HepG2 (cell line): ENCODE data around the gene MBD4. TPM values are rescaled to one million over a fixed set of nuclear protein-coding genes. Genes with fewer than 3 reads are reported as not detected.
A peak's percentile ranks its signal among the peaks of the same experiment; 100 is the strongest.

Experiments used
- ATAC-seq: fragments of 200-7000 bp; cut with Tn5 transposase; 3 replicates; pipeline ENCODE4 v1.9.1; 2020; ENCODE audit warnings: mild to moderate bottlenecking, moderate library complexity
- BruUV-seq: library from RNA; stranded (reverse); fragments of 400-500 nt; replicated peaks from 2 replicates; lab custom pipeline; 2021; lab: Mats Ljungman, UMichigan
- CTCF ChIA-PET: fragments of 300-600 bp; formaldehyde crosslinking; extraction: SDS; loops from one replicate; lab custom pipeline; 2021; ENCODE audit warnings: low total read pairs, inconsistent platforms, low intra/inter-chr PET ratio; lab: Yijun Ruan, JAX
- POLR2A ChIA-PET: fragments of 350-600 bp; sonication (Branson Sonifier 250); formaldehyde crosslinking; loops from one replicate; lab custom pipeline; 2020; ENCODE audit warnings: antibody characterized with exemption, inconsistent platforms; lab: Yijun Ruan, JAX
- DNase-seq: peaks from one replicate; pipeline ENCODE4 v3.0.0-alpha.2; 2015; ENCODE audit warnings: low spot score
- FAIRE-seq: peaks from 3 replicates; lab custom pipeline; 2011; peaks lifted over from hg19 to GRCh38; lab: Jason Lieb, UNC
- H2AFZ ChIP-seq: one replicate; pipeline ENCODE4 v1.6.1; 2011; ENCODE audit warnings: low read length, inconsistent platforms
- H3K27ac ChIP-seq: fragments of 300-600 bp; 3 replicates; pipeline ENCODE4 v1.8.0; 2011; ENCODE audit warnings: mixed run types, mild to moderate bottlenecking, mixed read lengths, low read length, inconsistent platforms; ENCODE audit not compliant: insufficient read depth; ENCODE audit errors: extremely low read length
- H3K27me3 ChIP-seq, 2 experiments: fragments of 200-600 bp in 1 of 2; 2 replicates in 1 of 2; 3 replicates in 1 of 2; pipeline versions ENCODE4 v1.6.0 to v1.8.0; 2011; ENCODE audit warnings: low read length in 2 of 2, mild to moderate bottlenecking in 2 of 2, moderate library complexity in 2 of 2, inconsistent platforms in 1 of 2; ENCODE audit not compliant: insufficient read depth in 2 of 2, control insufficient read depth in 1 of 2
- H3K36me3 ChIP-seq, 2 experiments: fragments of 200-600 bp in 1 of 2; replicated peaks in 1 of 2; 2 replicates in 1 of 2; 3 replicates in 1 of 2; pipeline versions ENCODE4 v1.5.1 to v1.8.0; 2011; ENCODE audit warnings: low read length in 2 of 2, inconsistent platforms in 1 of 2; ENCODE audit not compliant: insufficient read depth in 2 of 2, control insufficient read depth in 1 of 2
- H3K4me1 ChIP-seq: 2 replicates; pipeline ENCODE4 v1.5.1; 2012; ENCODE audit warnings: low read length, inconsistent platforms; ENCODE audit not compliant: insufficient read depth
- H3K4me2 ChIP-seq: 2 replicates; pipeline ENCODE4 v1.6.0; 2011; ENCODE audit warnings: low read depth, low read length, inconsistent platforms
- H3K4me3 ChIP-seq, 3 experiments: fragments of 200-600 bp in 1 of 3; sonication (generic), shearing (Covaris generic) in 1 of 3; replicated peaks in 1 of 3; 2 replicates each; pipeline ENCODE4 v1.5.1; 2011 to 2016; ENCODE audit warnings: low read length in 3 of 3, inconsistent platforms in 2 of 3, low read depth in 2 of 3, mild to moderate bottlenecking in 2 of 3, control low read depth in 1 of 3, mixed read lengths in 1 of 3; ENCODE audit not compliant: insufficient read depth in 1 of 3
- H3K79me2 ChIP-seq: one replicate; pipeline ENCODE4 v1.6.1; 2011; ENCODE audit warnings: low read length, inconsistent platforms; ENCODE audit not compliant: insufficient read depth
- H3K9ac ChIP-seq: 2 replicates; pipeline ENCODE4 v1.6.0; 2011; ENCODE audit warnings: mild to moderate bottlenecking, low read depth, low read length, inconsistent platforms; ENCODE audit not compliant: insufficient read depth
- H3K9me3 ChIP-seq: 2 replicates; pipeline ENCODE4 v1.5.1; 2012; ENCODE audit warnings: mild to moderate bottlenecking, low read length
- H4K20me1 ChIP-seq: 2 replicates; pipeline ENCODE4 v1.6.0; 2011; ENCODE audit warnings: inconsistent platforms, mild to moderate bottlenecking, low read length, moderate library complexity; ENCODE audit not compliant: insufficient read depth
- CENPT ChIP-seq: sonication (generic); formaldehyde crosslinking; IDR thresholded peaks from 2 replicates; pipeline ENCODE4 v1.8.0; 2022; ENCODE audit warnings: low read depth, mild to moderate bottlenecking, moderate library complexity, missing genetic modification reagents
- HINFP ChIP-seq: sonication (generic); formaldehyde crosslinking; IDR thresholded peaks from 2 replicates; pipeline ENCODE4 v1.4.0; 2020; ENCODE audit warnings: low read depth, mild to moderate bottlenecking, missing genetic modification reagents
- HNF4A ChIP-seq: sonication (generic); formaldehyde crosslinking; IDR thresholded peaks from 2 replicates; pipeline ENCODE4 v1.4.0; 2020; ENCODE audit warnings: missing genetic modification reagents
- MIXL1 ChIP-seq: IDR thresholded peaks from 2 replicates; pipeline ENCODE4 v1.6.1; 2016
- ONECUT2 ChIP-seq: sonication (generic); formaldehyde crosslinking; IDR thresholded peaks from 2 replicates; pipeline ENCODE4 v1.4.0; 2020; ENCODE audit warnings: missing genetic modification reagents
- RARA ChIP-seq: IDR thresholded peaks from 2 replicates; pipeline ENCODE4 v1.6.1; 2016; ENCODE audit warnings: missing genetic modification reagents, missing compliant biosample characterization
- RBFOX2 ChIP-seq: fragments of 200-400 bp; formaldehyde crosslinking; IDR thresholded peaks from 2 replicates; pipeline ENCODE4 v1.6.1; 2017; ENCODE audit warnings: low read depth, mild to moderate bottlenecking, low read length
- RFXANK ChIP-seq: IDR thresholded peaks from 2 replicates; pipeline ENCODE4 v1.6.1; 2016
- SOX6 ChIP-seq, 2 experiments: fragments of 450-650 bp in 1 of 2; sonication (generic) in 1 of 2; formaldehyde crosslinking in 1 of 2; IDR thresholded peaks; 2 replicates each; pipeline versions ENCODE4 v1.4.0 to v1.6.1; 2017 to 2020; ENCODE audit warnings: antibody characterized with exemption in 1 of 2, mild to moderate bottlenecking in 1 of 2, missing genetic modification reagents in 1 of 2
- TOPORS ChIP-seq: sonication (generic); formaldehyde crosslinking; IDR thresholded peaks from 2 replicates; pipeline ENCODE4 v1.8.0; 2023; ENCODE audit warnings: mild to moderate bottlenecking, missing genetic modification reagents
- WIZ ChIP-seq: sonication (generic); formaldehyde crosslinking; IDR thresholded peaks from 2 replicates; pipeline ENCODE4 v1.5.1; 2020; ENCODE audit warnings: mild to moderate bottlenecking, missing genetic modification reagents
- ZNF383 ChIP-seq: sonication (generic); formaldehyde crosslinking; IDR thresholded peaks from 2 replicates; pipeline ENCODE4 v1.4.0; 2020; ENCODE audit warnings: missing genetic modification reagents, mild to moderate bottlenecking, borderline replicate concordance
- ZNF639 ChIP-seq: conservative IDR thresholded peaks from 2 replicates; pipeline ENCODE4 v1.6.1; 2018; ENCODE audit warnings: missing genetic modification reagents
- ZNF713 ChIP-seq: sonication (generic); formaldehyde crosslinking; IDR thresholded peaks from 2 replicates; pipeline ENCODE4 v1.4.0; 2020; ENCODE audit warnings: mild to moderate bottlenecking, missing genetic modification reagents
- ZNF746 ChIP-seq: sonication (generic); formaldehyde crosslinking; IDR thresholded peaks from 2 replicates; pipeline ENCODE4 v1.8.0; 2022; ENCODE audit warnings: mild to moderate bottlenecking, missing genetic modification reagents
- ZNF747 ChIP-seq: sonication (generic); formaldehyde crosslinking; IDR thresholded peaks from 2 replicates; pipeline ENCODE4 v1.8.1; 2023; ENCODE audit warnings: missing genetic modification reagents, mild to moderate bottlenecking, borderline replicate concordance
- WGBS: methylation state at CpG from one replicate; pipeline ENCODE4 v1.1.6; 2017; ENCODE audit warnings: low lambda C conversion rate; 5-methylcytosine and 5-hydroxymethylcytosine counted together
- in situ Hi-C: cut with HindIII; loops from 2 replicates; pipeline ENCODE4 v1.10.0; 2017; ENCODE audit warnings: low pct_unique_long_range_greater_than_20kb; ENCODE audit not compliant: extremely low pct_ligation_motif_present
- intact Hi-C: fragments of 100-400 bp; cut with micrococcal nuclease; formaldehyde crosslinking; loops from one replicate; pipeline ENCODE4 v1.10.0; 2022; ENCODE audit not compliant: unreplicated experiment
- polyA plus RNA-seq, 8 experiments: library from polyadenylated mRNA; depleted of rRNA in 3 of 8; stranded (reverse) in 7 of 8; unstranded in 1 of 8; fragments of >200 nt; fragmentation: Illumina TruSeq in 4 of 8; extraction: Trizol in 4 of 8; gene quantifications; 2 replicates each; pipeline versions ENCODE4 v1.2.1 to v1.2.3, GENCODE V29; 2011 to 2016; ENCODE audit warnings: low read depth in 4 of 8, missing spikeins in 1 of 8, mixed read lengths in 1 of 8; ENCODE audit not compliant: insufficient read depth in 1 of 8
- total RNA-seq, 5 experiments: library from RNA; depleted of rRNA; stranded (reverse); fragments of >200 nt; fragmentation: Illumina TruSeq; extraction: Trizol; gene quantifications; 2 replicates each; pipeline ENCODE4 v1.2.3, GENCODE V29; 2016; ENCODE audit warnings: low read depth in 1 of 5

The MBD4 gene
- total and polyA plus RNA-seq, 2 of the 13 experiments (the other 11 are each of a cell fraction or from before 2014, with no cell fraction given) = 14.9 to 25.3 TPM

- in situ Hi-C loops (no loop called here), intact Hi-C loops (no loop called here)
- Histone ChIP-seq H3K4me3 (no peak overlapping the region), H2AFZ (no peak overlapping the region), H4K20me1 (no peaks in the 10 kb centered on the region), H3K79me2 (no peaks in the 10 kb centered on the region), H3K9ac (no peak overlapping the region)
- CTCF ChIA-PET = no interaction called here
- peak; percentile 48 for DNase-seq
- ATAC-seq = peak; percentile 62
- POLR2A ChIA-PET = no interaction called here
- TF ChIP-seq ONECUT2 (CRISPR knock-in tag) (peak; percentile 43; the same call in 1 of the 2 replicates), ZNF383 (CRISPR knock-in tag) (no peak), SOX6 (IDR thresholded peaks at IDR 0.05) (no peak), SOX6 (CRISPR knock-in tag; IDR thresholded peaks at IDR 0.05) (0 out of 2 replicates have a peak, but pooled peaks have one; percentile 28), HNF4A (CRISPR knock-in tag) (0 out of 2 replicates have a peak, but pooled peaks have one; percentile 11), RARA (peak; percentile 63)
- TF ChIP-seq, all 625 proteins: peak for 4
- no TSS peak for BruUV-seq
- peak; percentile 80 for FAIRE-seq
- Histone ChIP-seq H3K27ac (no peak overlapping the region), H3K36me3 (peaks cover 9 to 15% of the 10 kb centered on the region in 2 experiments), H3K27me3 (no peaks in the 10 kb centered on the region), H3K9me3 (no peaks in the 10 kb centered on the region), H3K4me1 (peaks cover 23% of the 10 kb centered on the region), H3K4me2 (no peak overlapping the region)
- 46% methylated on average over 4 of the region's 4 CpGs for WGBS
Measured at GRCh38 chr3:129473067-129473768, 33.5 kb upstream of the MBD4 start.

- Histone ChIP-seq H3K9ac (no peak overlapping the region), H4K20me1 (no peaks in the 10 kb centered on the region), H3K79me2 (no peaks in the 10 kb centered on the region), H3K4me1 (peaks cover 34% of the 10 kb centered on the region), H2AFZ (no peak overlapping the region), H3K36me3 (peaks cover 1 to 2% of the 10 kb centered on the region in 2 experiments; a peak in 1 of 5 replicates), H3K27me3 (no peaks in the 10 kb centered on the region), H3K4me2 (no peak overlapping the region), H3K9me3 (no peaks in the 10 kb centered on the region), H3K27ac (no peak overlapping the region), H3K4me3 (no peak overlapping the region)
- ChIA-PET POLR2A (no interaction called here), CTCF (no interaction called here)
- no peak for FAIRE-seq
- no peak for DNase-seq
- BruUV-seq = no TSS peak
- in situ Hi-C loops = no loop called here
- intact Hi-C loops = no loop called here
- no peak for ATAC-seq
- 95% methylated on average over 2 of the region's 2 CpGs for WGBS
- TF ChIP-seq CENPT (CRISPR knock-in tag) = no peak
- TF ChIP-seq ZNF746 (CRISPR knock-in tag) = no peak
- TF ChIP-seq RBFOX2 = no peak
- no peak for TF ChIP-seq ZNF713
- no peak for TF ChIP-seq ZNF639
- no peak for TF ChIP-seq RFXANK (CRISPR knock-in tag)
- TF ChIP-seq ZNF747 = no peak
- no peak for TF ChIP-seq WIZ
- no peak for TF ChIP-seq MIXL1 (CRISPR knock-in tag)
- no peak for TF ChIP-seq TOPORS
- no peak for TF ChIP-seq HINFP (CRISPR knock-in tag)
Measured at GRCh38 chr3:129470861-129471260, 31.1 kb upstream of the MBD4 start.
